K562 (cell line): Measurements from ENCODE around the gene GNRH2. TPM values are rescaled to one million over a fixed set of nuclear protein-coding genes. Genes with fewer than 3 reads are reported as not detected.

Experiments used
- ATAC-seq: fragments of 200-7000 bp; cut with Tn5 transposase; 3 replicates; pipeline ENCODE4 v1.9.1; 2020; ENCODE audit warnings: moderate library complexity
- BruUV-seq: library from RNA; stranded (reverse); fragments of 400-500 nt; replicated peaks from 2 replicates; lab custom pipeline; 2021; lab: Mats Ljungman, UMichigan
- CTCF ChIA-PET: fragments of 300-600 bp; formaldehyde crosslinking; extraction: SDS; loops from one replicate; lab custom pipeline; 2021; ENCODE audit warnings: low intra/inter-chr PET ratio; lab: Yijun Ruan, JAX
- POLR2A ChIA-PET: fragments of 300-600, 350-650 bp; sonication (Branson Sonifier 250); formaldehyde crosslinking; extraction: SDS; loops from one replicate; lab custom pipeline; 2021; ENCODE audit warnings: antibody characterized with exemption, inconsistent platforms; lab: Yijun Ruan, JAX
- DNase-seq, 4 experiments: peaks; one replicate each; pipeline versions ENCODE4 v3.0.0 to v3.0.0-alpha.2; 2011 to 2018; ENCODE audit warnings: low spot score in 3 of 4, mixed read lengths in 3 of 4; ENCODE audit errors: extremely low read depth in 1 of 4
- FAIRE-seq: peaks from 2 replicates; lab custom pipeline; 2011; peaks lifted over from hg19 to GRCh38; lab: Jason Lieb, UNC
- H2AFZ ChIP-seq: 2 replicates; pipeline ENCODE4 v1.6.0; 2011; ENCODE audit warnings: low read depth, low read length, control low read depth, inconsistent platforms
- H3K27ac ChIP-seq: fragments of 200-600 bp; 3 replicates; pipeline ENCODE4 v1.8.0; 2011; ENCODE audit warnings: low read depth, mild to moderate bottlenecking, control low read depth, inconsistent platforms, low read length, moderate library complexity, mixed read lengths; ENCODE audit errors: extremely low read depth
- H3K27me3 ChIP-seq, 2 experiments: fragments of 300-600 bp in 1 of 2; 2 replicates in 1 of 2; 3 replicates in 1 of 2; pipeline versions ENCODE4 v1.6.0 to v1.8.0; 2011; ENCODE audit warnings: inconsistent platforms in 2 of 2, low read length in 2 of 2, mild to moderate bottlenecking in 1 of 2, mixed read lengths in 1 of 2, moderate library complexity in 1 of 2; ENCODE audit not compliant: control insufficient read depth in 2 of 2, insufficient read depth in 2 of 2
- H3K36me3 ChIP-seq: fragments of 300-600 bp; 3 replicates; pipeline ENCODE4 v1.8.0; 2011; ENCODE audit warnings: mild to moderate bottlenecking, low read length, inconsistent platforms; ENCODE audit not compliant: control insufficient read depth, insufficient read depth
- H3K4me1 ChIP-seq, 2 experiments: fragments of 200-600 bp in 1 of 2; replicated peaks in 1 of 2; 2 replicates in 1 of 2; 3 replicates in 1 of 2; pipeline versions ENCODE4 v1.5.1 to v1.8.0; 2011; ENCODE audit warnings: inconsistent platforms in 2 of 2, low read length in 2 of 2, mild to moderate bottlenecking in 1 of 2, mixed read lengths in 1 of 2, moderate library complexity in 1 of 2; ENCODE audit not compliant: control insufficient read depth in 2 of 2, insufficient read depth in 2 of 2
- H3K4me2 ChIP-seq: 2 replicates; pipeline ENCODE4 v1.6.1; 2011; ENCODE audit warnings: low read length, control low read depth, inconsistent platforms, mixed read lengths; ENCODE audit not compliant: insufficient read depth
- H3K4me3 ChIP-seq: fragments of 200-600 bp; sonication (generic), shearing (Covaris generic); 2 replicates; pipeline ENCODE4 v1.5.1; 2016; ENCODE audit warnings: control low read depth, inconsistent platforms
- H3K79me2 ChIP-seq: fragments of 200-600 bp; 3 replicates; pipeline ENCODE4 v1.8.0; 2011; ENCODE audit warnings: low read length, inconsistent platforms; ENCODE audit not compliant: control insufficient read depth, insufficient read depth
- H3K9ac ChIP-seq, 2 experiments: 2 replicates each; pipeline versions ENCODE4 v1.6.0 to v1.6.1; 2011; ENCODE audit warnings: low read depth in 2 of 2, low read length in 2 of 2, control low read depth in 1 of 2, inconsistent platforms in 1 of 2, mild to moderate bottlenecking in 1 of 2, mixed read lengths in 1 of 2; ENCODE audit not compliant: insufficient read depth in 1 of 2
- H3K9me1 ChIP-seq: one replicate; pipeline ENCODE4 v1.6.0; 2011; ENCODE audit warnings: inconsistent platforms, mild to moderate bottlenecking, low read length, moderate library complexity; ENCODE audit not compliant: control insufficient read depth, insufficient read depth
- H3K9me3 ChIP-seq: replicated peaks from 2 replicates; pipeline ENCODE4 v1.5.1; 2011; ENCODE audit warnings: low read depth, low read length, inconsistent platforms; ENCODE audit not compliant: control insufficient read depth, insufficient read depth
- H4K20me1 ChIP-seq: replicated peaks from 2 replicates; pipeline ENCODE4 v1.6.1; 2011; ENCODE audit warnings: low read length, inconsistent platforms, mixed read lengths; ENCODE audit not compliant: control insufficient read depth, insufficient read depth
- ELF1 ChIP-seq: fragments of 200-800 bp; sonication (Bioruptor generic); IDR thresholded peaks from 2 replicates; pipeline ENCODE4 v1.6.1; 2016; ENCODE audit warnings: missing genetic modification characterization, missing compliant biosample characterization
- FOSL1 ChIP-seq: fragments of 200-800 bp; sonication (Bioruptor generic); conservative IDR thresholded peaks from 2 replicates; pipeline ENCODE4 v1.6.1; 2016; ENCODE audit warnings: missing genetic modification characterization, missing compliant biosample characterization
- GTF2B ChIP-seq: IDR thresholded peaks from 2 replicates; pipeline ENCODE4 v1.6.1; 2011; ENCODE audit not compliant: insufficient read length; ENCODE audit errors: extremely low read depth
- MAFF ChIP-seq: IDR thresholded peaks from 2 replicates; pipeline ENCODE4 v1.6.1; 2012; ENCODE audit warnings: low read length, improper control_type of control experiment
- POU5F1 ChIP-seq: fragments of 150-350 bp; IDR thresholded peaks from 2 replicates; pipeline ENCODE4 v1.6.1; 2014; ENCODE audit warnings: borderline replicate concordance, low read length, low read depth, mild to moderate bottlenecking; ENCODE audit not compliant: partially characterized antibody
- RFX5 ChIP-seq: IDR thresholded peaks from 2 replicates; pipeline ENCODE4 v1.6.1; 2011; ENCODE audit warnings: low read depth, mild to moderate bottlenecking, improper control_type of control experiment, low read length
- SMAD1 ChIP-seq: fragments of 150-350 bp; IDR thresholded peaks from 2 replicates; pipeline ENCODE4 v1.6.1; 2014; ENCODE audit warnings: low read length, low read depth; ENCODE audit not compliant: partially characterized antibody
- U2AF1 ChIP-seq: fragments of 200-400 bp; formaldehyde crosslinking; optimal IDR thresholded peaks from 2 replicates; pipeline ENCODE3; 2017; ENCODE audit warnings: mild to moderate bottlenecking, low read depth, low read length, moderate library complexity
- ZNF197 ChIP-seq: fragments of 200-800 bp; sonication (Bioruptor generic); IDR thresholded peaks from 2 replicates; pipeline ENCODE4 v1.6.1; 2016; ENCODE audit warnings: low read depth, missing genetic modification characterization, missing compliant biosample characterization
- ZNF507 ChIP-seq: conservative IDR thresholded peaks from 2 replicates; pipeline ENCODE4 v1.6.1; 2017; ENCODE audit warnings: missing genetic modification characterization, missing compliant biosample characterization
- WGBS: fragments of 100-300 bp; shearing (Covaris generic); methylation state at CpG from one replicate; pipeline ENCODE4 v1.1.6; 2016; ENCODE audit warnings: low coverage, mixed read lengths; ENCODE audit not compliant: insufficient coverage; ENCODE audit errors: missing lambda C conversion rate; 5-methylcytosine and 5-hydroxymethylcytosine counted together
- in situ Hi-C: fragments of 300-500 bp; cut with MboI; formaldehyde crosslinking; loops from 4 replicates; pipeline ENCODE4 v1.15.0; 2018; ENCODE audit warnings: inconsistent platforms, mixed read lengths
- intact Hi-C: fragments of 100-400 bp; cut with micrococcal nuclease; formaldehyde crosslinking; loops from 2 replicates; pipeline ENCODE4 v1.14.2; 2022
- polyA plus RNA-seq, 8 experiments: library from polyadenylated mRNA; depleted of rRNA in 4 of 8; stranded (reverse) in 5 of 8; unstranded in 3 of 8; fragments of >200 nt; fragmentation: Nextera tagmentation in 2 of 8; fragmentation: Illumina TruSeq in 1 of 8; extraction: Ambion mirVana in 2 of 8; extraction: Trizol in 1 of 8; gene quantifications; 2 replicates each; pipeline versions ENCODE4 v1.2.1 to v1.2.3, GENCODE V29; 2011 to 2014; ENCODE audit warnings: inconsistent platforms in 1 of 8, missing spikeins in 1 of 8
- total RNA-seq, 7 experiments: library from RNA; depleted of rRNA in 6 of 7; stranded (reverse); fragments of >200 nt in 6 of 7; fragmentation: Illumina TruSeq in 2 of 7; extraction: Trizol in 2 of 7; gene quantifications; 2 replicates each; pipeline versions ENCODE4 v1.2.1 to v1.2.3, GENCODE V29; 2011 to 2021; ENCODE audit warnings: low replicate concordance in 1 of 7
- TF ChIP-seq, protein P1 (sequence below): IDR thresholded peaks from 3 replicates; pipeline ENCODE4 v1.6.1; 2011; ENCODE audit warnings: borderline replicate concordance, mild to moderate bottlenecking, moderate library complexity; ENCODE audit not compliant: insufficient read length; ENCODE audit errors: extremely low read depth

GNRH2 gene
- total and polyA plus RNA-seq, 9 of the 15 experiments (the other 6 are each of a cell fraction or from before 2014, with no cell fraction given): 0.11 to 0.50 (median 0.24) TPM; not detected in 5

- POLR2A ChIA-PET: interaction anchor here (1.5 kb wide), 1 partner anchor 10 kb away, joined by 3 read pairs; no protein-coding TSS in a partner anchor
- H3K4me1 ChIP-seq: peaks cover 0 to 12% of the 10 kb centered on the region in 2 experiments; a peak in 2 of 5 replicates
Measured at GRCh38 chr20:3067139-3068014, 24.0 kb downstream of the GNRH2 start.

GRCh38 chr20:3068075-3068474 lies 24.7 kb downstream of the GNRH2 start:
- DNase-seq: peak in 1 of 4 experiments; percentile 2
- peaks cover 0 to 18% of the 10 kb centered on the region in 2 experiments; a peak in 2 of 5 replicates for H3K4me1 ChIP-seq
- no peak overlapping the region for H3K4me3 ChIP-seq
- H3K4me2 ChIP-seq: no peak overlapping the region
- H3K27ac ChIP-seq: no peak overlapping the region
- BruUV-seq: no TSS peak
- no peaks in the 10 kb centered on the region for H3K27me3 ChIP-seq
- H2AFZ ChIP-seq: 0 out of 2 replicates have a peak overlapping the region, but pooled peaks have one; percentile 32
- ChIA-PET CTCF (no interaction called here), POLR2A (no interaction called here)
- no peak overlapping the region for H3K9ac ChIP-seq
- in situ Hi-C loops (no loop called here), intact Hi-C loops (loop anchor here (5.0 kb wide), 1 partner anchor 39 kb away; no protein-coding TSS in a partner anchor)
- H3K36me3 ChIP-seq: no peaks in the 10 kb centered on the region
- no peak for ATAC-seq
- H3K9me1 ChIP-seq: no peaks in the 10 kb centered on the region
- 14% methylated on average over 5 of the region's 8 CpGs for WGBS
- no peaks in the 10 kb centered on the region for H4K20me1 ChIP-seq
- no peaks in the 10 kb centered on the region for H3K9me3 ChIP-seq
- no peaks in the 10 kb centered on the region for H3K79me2 ChIP-seq
- no peak for FAIRE-seq
- TF ChIP-seq GTF2B (no peak), MAFF (no peak), RFX5 (no peak), U2AF1 (no peak), ZNF197 (CRISPR knock-in tag) (no peak), POU5F1 (no peak), SMAD1 (no peak), ZNF507 (no peak)
- TF ChIP-seq, protein P1, sequence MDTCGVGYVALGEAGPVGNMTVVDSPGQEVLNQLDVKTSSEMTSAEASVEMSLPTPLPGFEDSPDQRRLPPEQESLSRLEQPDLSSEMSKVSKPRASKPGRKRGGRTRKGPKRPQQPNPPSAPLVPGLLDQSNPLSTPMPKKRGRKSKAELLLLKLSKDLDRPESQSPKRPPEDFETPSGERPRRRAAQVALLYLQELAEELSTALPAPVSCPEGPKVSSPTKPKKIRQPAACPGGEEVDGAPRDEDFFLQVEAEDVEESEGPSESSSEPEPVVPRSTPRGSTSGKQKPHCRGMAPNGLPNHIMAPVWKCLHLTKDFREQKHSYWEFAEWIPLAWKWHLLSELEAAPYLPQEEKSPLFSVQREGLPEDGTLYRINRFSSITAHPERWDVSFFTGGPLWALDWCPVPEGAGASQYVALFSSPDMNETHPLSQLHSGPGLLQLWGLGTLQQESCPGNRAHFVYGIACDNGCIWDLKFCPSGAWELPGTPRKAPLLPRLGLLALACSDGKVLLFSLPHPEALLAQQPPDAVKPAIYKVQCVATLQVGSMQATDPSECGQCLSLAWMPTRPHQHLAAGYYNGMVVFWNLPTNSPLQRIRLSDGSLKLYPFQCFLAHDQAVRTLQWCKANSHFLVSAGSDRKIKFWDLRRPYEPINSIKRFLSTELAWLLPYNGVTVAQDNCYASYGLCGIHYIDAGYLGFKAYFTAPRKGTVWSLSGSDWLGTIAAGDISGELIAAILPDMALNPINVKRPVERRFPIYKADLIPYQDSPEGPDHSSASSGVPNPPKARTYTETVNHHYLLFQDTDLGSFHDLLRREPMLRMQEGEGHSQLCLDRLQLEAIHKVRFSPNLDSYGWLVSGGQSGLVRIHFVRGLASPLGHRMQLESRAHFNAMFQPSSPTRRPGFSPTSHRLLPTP: no peak

More at GRCh38 chr20:3067139-3068014, 24.0 kb downstream of the GNRH2 start:
- Histone ChIP-seq H3K4me2 (no peak overlapping the region), H3K9me1 (no peaks in the 10 kb centered on the region), H4K20me1 (no peaks in the 10 kb centered on the region), H3K36me3 (no peaks in the 10 kb centered on the region), H3K27me3 (no peaks in the 10 kb centered on the region), H3K9ac (no peak overlapping the region; a peak in 1 of 4 replicates), H2AFZ (no peak overlapping the region), H3K79me2 (no peaks in the 10 kb centered on the region), H3K9me3 (no peaks in the 10 kb centered on the region), H3K4me3 (no peak overlapping the region), H3K27ac (no peak overlapping the region)
- ATAC-seq (no peak), FAIRE-seq (no peak), DNase-seq (peak in 1 of 4 experiments; percentile 2)
- WGBS: 33% methylated on average over 18 of the region's 23 CpGs
- in situ Hi-C loops (no loop called here), intact Hi-C loops (loop anchor here (5.0 kb wide), 1 partner anchor 40 kb away; no protein-coding TSS in a partner anchor)
- CTCF ChIA-PET: no interaction called here
- no TSS peak for BruUV-seq
- 0 out of 2 replicates have a peak, but pooled peaks have one; percentile 22 for TF ChIP-seq FOSL1 (tag)
- TF ChIP-seq ELF1 (tag): no peak
